Panc1 (cell line): ENCODE results near the gene EPYC.

Experiments
- POLR2AphosphoS5 ChIP-seq: IDR thresholded peaks from 2 replicates; pipeline ENCODE4 v1.6.1; 2012; ENCODE audit warnings: mild to moderate bottlenecking, low read depth, low read length, moderate library complexity
- REST ChIP-seq, 2 experiments: IDR thresholded peaks; 2 replicates each; pipeline ENCODE4 v1.6.1; 2011 to 2012; ENCODE audit warnings: low read depth in 2 of 2, control low read depth in 1 of 2, low read length in 1 of 2, mild to moderate bottlenecking in 1 of 2, moderate library complexity in 1 of 2; ENCODE audit not compliant: insufficient read depth in 1 of 2
- SIN3A ChIP-seq: IDR thresholded peaks from 2 replicates; pipeline ENCODE4 v1.6.1; 2012; ENCODE audit warnings: low read depth, mild to moderate bottlenecking, low read length, moderate library complexity, borderline replicate concordance; ENCODE audit not compliant: insufficient read depth
- TCF7L2 ChIP-seq: IDR thresholded peaks from 2 replicates; pipeline ENCODE4 v1.6.1; 2011; ENCODE audit warnings: mild to moderate bottlenecking, low read depth, low read length, inconsistent platforms
- TF ChIP-seq, protein P1 (sequence below): fragments of 450-650 bp; IDR thresholded peaks from 2 replicates; pipeline ENCODE4 v1.5.1; 2017; ENCODE audit warnings: mild to moderate bottlenecking

GRCh38 chr12:90999966-91000365 lies 4.8 kb downstream of the EPYC start:
- TF ChIP-seq, protein P1, sequence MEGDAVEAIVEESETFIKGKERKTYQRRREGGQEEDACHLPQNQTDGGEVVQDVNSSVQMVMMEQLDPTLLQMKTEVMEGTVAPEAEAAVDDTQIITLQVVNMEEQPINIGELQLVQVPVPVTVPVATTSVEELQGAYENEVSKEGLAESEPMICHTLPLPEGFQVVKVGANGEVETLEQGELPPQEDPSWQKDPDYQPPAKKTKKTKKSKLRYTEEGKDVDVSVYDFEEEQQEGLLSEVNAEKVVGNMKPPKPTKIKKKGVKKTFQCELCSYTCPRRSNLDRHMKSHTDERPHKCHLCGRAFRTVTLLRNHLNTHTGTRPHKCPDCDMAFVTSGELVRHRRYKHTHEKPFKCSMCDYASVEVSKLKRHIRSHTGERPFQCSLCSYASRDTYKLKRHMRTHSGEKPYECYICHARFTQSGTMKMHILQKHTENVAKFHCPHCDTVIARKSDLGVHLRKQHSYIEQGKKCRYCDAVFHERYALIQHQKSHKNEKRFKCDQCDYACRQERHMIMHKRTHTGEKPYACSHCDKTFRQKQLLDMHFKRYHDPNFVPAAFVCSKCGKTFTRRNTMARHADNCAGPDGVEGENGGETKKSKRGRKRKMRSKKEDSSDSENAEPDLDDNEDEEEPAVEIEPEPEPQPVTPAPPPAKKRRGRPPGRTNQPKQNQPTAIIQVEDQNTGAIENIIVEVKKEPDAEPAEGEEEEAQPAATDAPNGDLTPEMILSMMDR = no peak
- TF ChIP-seq POLR2AphosphoS5 (no peak), TCF7L2 (no peak), SIN3A (no peak), REST (IDR thresholded peaks at IDR 0.05; ENCODE audit: insufficient read depth in 1 of 2, low read depth in 2 of 2, low read length in 1 of 2) (no peak)
